Measurements from ENCODE around the gene CRYBB3.

- no peak for TF ChIP-seq POLR2A (IDR thresholded peaks at IDR 0.05; ENCODE audit: low read length)
- no peak for TF ChIP-seq GATA1 (IDR thresholded peaks at IDR 0.05; ENCODE audit: low read depth, low read length)
These were observed 30.2 kb upstream of the CRYBB3 start for GRCh38 chr22:25169278-25170031.
